BLaER1 treated with 17β-estradiol and CSF1 and Interleukin-3, amounts not matched to agents 10 nM and 100 nM (cell line): ENCODE results near the gene TM2D1.

ENCODE experiments used
- H3K27ac ChIP-seq, 11 experiments: shearing (Covaris generic); formaldehyde crosslinking; 2 replicates each; pipeline ENCODE4 v1.8.1; 2022
- H3K27me3 ChIP-seq, 11 experiments: shearing (Covaris generic); formaldehyde crosslinking; 2 replicates each; pipeline ENCODE4 v1.8.1; 2022
- H3K36me3 ChIP-seq, 11 experiments: shearing (Covaris generic); formaldehyde crosslinking; 2 replicates each; pipeline ENCODE4 v1.8.1; 2022
- H3K4me1 ChIP-seq, 10 experiments: shearing (Covaris generic); formaldehyde crosslinking; 2 replicates each; pipeline ENCODE4 v1.8.1; 2022
- H3K4me2 ChIP-seq, 11 experiments: shearing (Covaris generic); formaldehyde crosslinking; 2 replicates each; pipeline ENCODE4 v1.8.1; 2022
- H3K4me3 ChIP-seq, 10 experiments: shearing (Covaris generic); formaldehyde crosslinking; 2 replicates each; pipeline ENCODE4 v1.8.1; 2022
- H3K9ac ChIP-seq, 11 experiments: shearing (Covaris generic); formaldehyde crosslinking; 2 replicates each; pipeline ENCODE4 v1.8.1; 2022
- H3K9me3 ChIP-seq, 11 experiments: shearing (Covaris generic); formaldehyde crosslinking; replicated peaks in 1 of 11; 2 replicates each; pipeline ENCODE4 v1.8.1; 2022
- H4K20me1 ChIP-seq, 11 experiments: shearing (Covaris generic); formaldehyde crosslinking; 2 replicates each; pipeline ENCODE4 v1.8.1; 2022
- Cebpa-rat ChIP-seq, 11 experiments: shearing (Covaris generic); IDR thresholded peaks; 2 replicates each; pipeline ENCODE4 v1.8.1; 2022

The TM2D1 gene

DNA sequence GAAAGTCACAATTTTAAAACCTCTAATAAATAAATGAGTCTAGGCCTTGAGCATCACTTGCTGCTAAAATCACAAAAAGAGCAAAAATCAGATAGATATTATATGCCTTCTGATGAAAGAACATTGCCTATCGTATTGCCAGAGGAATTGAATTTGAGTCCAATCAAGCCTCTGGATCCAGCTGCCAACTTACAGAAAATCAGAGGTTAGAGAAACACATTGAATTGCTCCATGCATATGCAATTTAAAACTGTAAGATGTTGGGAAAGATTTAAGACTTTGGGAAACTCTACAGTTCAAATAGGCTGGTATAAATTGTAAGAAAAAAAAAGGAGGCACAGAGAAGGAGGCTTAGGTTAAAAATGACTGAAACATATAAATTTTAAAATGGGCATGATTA, 93.5 kb downstream of the TM2D1 start:
- Histone ChIP-seq H4K20me1 (no peaks in the 10 kb centered on the region), H3K36me3 (no peaks in the 10 kb centered on the region), H3K27me3 (no peaks in the 10 kb centered on the region), H3K4me1 (no peaks in the 10 kb centered on the region), H3K27ac (no peak overlapping the region), H3K4me3 (no peak overlapping the region), H3K4me2 (no peak overlapping the region), H3K9me3 (0 out of 22 replicates have a peak, but pooled peaks cover 0 to 4% (median 0%) of the 10 kb centered on the region in 11 experiments), H3K9ac (no peak overlapping the region)
- TF ChIP-seq Cebpa-rat (IDR thresholded peaks at IDR 0.05), result no peak
